ENCODE measurements around the gene CDC25B. TPM values are rescaled to one million over a fixed set of nuclear protein-coding genes. Genes with fewer than 3 reads are reported as not detected.

The CDC25B gene
- total RNA-seq, 3 donors from 2014 or later = 18.1 to 25.0 (median 22.0) TPM

DNA sequence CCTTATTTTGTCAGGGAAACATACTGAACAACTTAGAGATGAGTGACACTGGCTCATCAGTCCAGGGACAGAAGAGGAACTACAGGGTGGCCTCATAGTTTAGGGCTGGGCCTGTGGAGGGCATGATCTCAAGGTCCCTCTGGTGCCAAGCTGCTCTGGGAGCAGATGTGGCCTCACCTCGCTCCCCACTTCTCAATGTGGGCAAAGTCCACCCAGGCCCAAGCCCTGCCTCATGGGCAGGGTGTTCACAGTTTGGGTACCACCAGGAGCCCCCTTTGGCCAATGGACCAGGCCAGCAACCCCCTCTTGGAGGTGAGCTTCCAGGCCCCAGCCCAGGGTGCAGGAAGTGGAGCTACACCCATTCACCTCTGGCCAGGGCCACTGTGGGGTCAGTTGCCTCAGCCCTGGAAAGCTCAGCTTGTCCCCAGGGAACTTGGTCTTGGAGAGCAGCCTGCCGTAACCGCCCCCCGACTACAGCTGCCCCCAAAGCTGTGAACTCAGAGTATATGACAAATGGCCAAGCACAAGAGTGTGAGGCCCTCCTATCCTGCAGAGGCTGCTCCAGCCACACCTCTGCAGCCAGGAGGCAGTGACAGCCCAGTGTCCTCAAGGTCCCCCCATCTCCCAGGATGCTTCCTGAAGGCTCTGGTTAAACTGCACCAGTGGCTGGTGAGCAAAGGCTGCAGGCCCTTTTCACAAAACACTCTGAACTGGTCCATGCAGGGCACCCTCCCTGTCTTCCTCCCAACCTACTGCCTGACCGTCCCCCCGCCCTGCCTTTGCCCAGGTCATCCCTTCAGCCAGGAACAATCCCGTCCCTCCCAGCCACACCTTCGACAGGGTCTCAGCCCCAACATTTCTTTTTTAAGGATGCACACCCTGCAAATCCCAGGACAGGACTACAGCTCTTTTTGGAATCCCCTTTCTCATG, 32.2 kb upstream of the CDC25B start:
- TF ChIP-seq POLR2A (IDR thresholded peaks at IDR 0.05) (no peak), POLR2AphosphoS5 (IDR thresholded peaks at IDR 0.05) (no peak)
- TF ChIP-seq, protein P1, sequence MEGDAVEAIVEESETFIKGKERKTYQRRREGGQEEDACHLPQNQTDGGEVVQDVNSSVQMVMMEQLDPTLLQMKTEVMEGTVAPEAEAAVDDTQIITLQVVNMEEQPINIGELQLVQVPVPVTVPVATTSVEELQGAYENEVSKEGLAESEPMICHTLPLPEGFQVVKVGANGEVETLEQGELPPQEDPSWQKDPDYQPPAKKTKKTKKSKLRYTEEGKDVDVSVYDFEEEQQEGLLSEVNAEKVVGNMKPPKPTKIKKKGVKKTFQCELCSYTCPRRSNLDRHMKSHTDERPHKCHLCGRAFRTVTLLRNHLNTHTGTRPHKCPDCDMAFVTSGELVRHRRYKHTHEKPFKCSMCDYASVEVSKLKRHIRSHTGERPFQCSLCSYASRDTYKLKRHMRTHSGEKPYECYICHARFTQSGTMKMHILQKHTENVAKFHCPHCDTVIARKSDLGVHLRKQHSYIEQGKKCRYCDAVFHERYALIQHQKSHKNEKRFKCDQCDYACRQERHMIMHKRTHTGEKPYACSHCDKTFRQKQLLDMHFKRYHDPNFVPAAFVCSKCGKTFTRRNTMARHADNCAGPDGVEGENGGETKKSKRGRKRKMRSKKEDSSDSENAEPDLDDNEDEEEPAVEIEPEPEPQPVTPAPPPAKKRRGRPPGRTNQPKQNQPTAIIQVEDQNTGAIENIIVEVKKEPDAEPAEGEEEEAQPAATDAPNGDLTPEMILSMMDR (IDR thresholded peaks at IDR 0.05) = no peak
- H3K4me1 ChIP-seq = no peaks in the 10 kb centered on the region
- no peaks in the 10 kb centered on the region for H3K9me3 ChIP-seq
- H3K27ac ChIP-seq = peak overlapping the region in 1 of 2 donors; percentile 38
- intact Hi-C loops (cut with DNase I; ENCODE audit: low total_unique reads) = no loop called here
- no peaks in the 10 kb centered on the region for H3K27me3 ChIP-seq
- no peak overlapping the region for H3K4me3 ChIP-seq
- no peaks in the 10 kb centered on the region for H3K36me3 ChIP-seq
- DNase-seq (ENCODE audit: low spot score in 2 of 2) = no peak

DNA sequence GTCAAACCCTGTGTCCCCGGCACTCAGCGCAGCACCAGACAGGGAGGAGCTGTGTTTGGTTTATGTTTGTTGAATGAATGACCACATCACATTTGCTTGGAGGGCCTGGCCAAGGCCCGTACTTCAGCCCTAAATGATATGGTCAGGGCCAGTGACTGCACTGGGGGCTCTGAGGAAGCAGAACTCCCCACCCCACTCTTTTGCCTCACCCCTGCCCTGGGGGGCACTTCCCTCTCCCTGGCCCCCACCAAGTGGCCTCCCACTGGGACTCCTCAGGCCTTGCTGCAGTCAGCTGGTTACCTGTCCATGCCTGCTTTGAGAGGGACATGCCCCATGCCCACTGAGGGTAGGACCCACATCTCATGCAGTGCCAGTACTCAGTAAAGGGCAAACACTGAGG, 31.5 kb upstream of the CDC25B start:
- H3K4me1 ChIP-seq = no peaks in the 10 kb centered on the region
- no peaks in the 10 kb centered on the region for H3K36me3 ChIP-seq
- intact Hi-C loops (cut with DNase I; ENCODE audit: low total_unique reads) = loop anchor here (1.0 kb wide), 1 partner anchor 24 kb away; no protein-coding TSS in a partner anchor
- H3K27me3 ChIP-seq = no peaks in the 10 kb centered on the region
- DNase-seq (ENCODE audit: low spot score in 2 of 2) = no peak
- no peaks in the 10 kb centered on the region for H3K9me3 ChIP-seq
- no peak for TF ChIP-seq POLR2AphosphoS5 (IDR thresholded peaks at IDR 0.05)
- TF ChIP-seq POLR2A (IDR thresholded peaks at IDR 0.05) = no peak
- TF ChIP-seq, protein P1 (IDR thresholded peaks at IDR 0.05) = no peak
- H3K4me3 ChIP-seq = no peak overlapping the region
- H3K27ac ChIP-seq = peak overlapping the region in 1 of 2 donors; percentile 12

DNA sequence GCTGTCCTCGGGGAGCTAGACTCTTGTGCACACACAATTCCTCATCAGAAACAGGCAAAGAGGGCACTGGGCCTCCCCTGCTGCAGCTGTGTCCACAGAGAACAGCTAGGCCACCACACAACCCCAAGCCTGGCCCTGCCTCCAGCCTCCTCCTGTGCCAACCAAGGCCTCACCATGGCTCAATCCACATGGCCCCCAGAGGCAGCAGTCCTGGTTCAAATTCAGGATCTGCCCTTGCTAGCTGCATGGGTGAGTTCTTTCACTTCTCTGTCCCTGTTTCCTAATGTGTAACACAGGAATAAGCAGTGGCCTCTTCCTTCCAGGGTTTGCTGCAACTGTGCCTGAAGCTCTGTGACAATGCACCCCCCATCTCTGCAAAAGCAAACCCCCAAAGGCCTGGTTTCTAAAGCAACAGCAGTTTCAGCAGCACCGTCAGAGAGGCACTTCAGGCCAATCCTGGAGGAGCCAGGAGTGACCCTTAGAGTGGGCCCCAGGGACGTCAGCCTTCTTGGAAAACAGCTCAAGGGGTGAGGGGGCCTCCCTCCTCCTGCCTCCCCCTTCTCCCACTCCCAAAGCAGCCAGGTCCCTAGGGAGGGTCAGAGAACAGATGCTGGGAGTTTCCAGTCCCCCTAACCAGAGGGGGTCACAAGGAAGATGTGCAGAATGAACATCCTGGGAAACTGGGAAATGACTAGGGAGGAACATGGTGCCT, 30.8 kb upstream of the CDC25B start:
- TF ChIP-seq POLR2A (IDR thresholded peaks at IDR 0.05) (no peak), POLR2AphosphoS5 (IDR thresholded peaks at IDR 0.05) (no peak)
- TF ChIP-seq, protein P1 (IDR thresholded peaks at IDR 0.05) = no peak
- no peaks in the 10 kb centered on the region for H3K27me3 ChIP-seq
- no peaks in the 10 kb centered on the region for H3K36me3 ChIP-seq
- H3K4me3 ChIP-seq = no peak overlapping the region
- DNase-seq (ENCODE audit: low spot score in 2 of 2) = no peak
- intact Hi-C loops (cut with DNase I; ENCODE audit: low total_unique reads) = loop anchor here (1.0 kb wide), 1 partner anchor 23 kb away; no protein-coding TSS in a partner anchor
- peak overlapping the region in 1 of 2 donors; percentile 96 for H3K27ac ChIP-seq
- H3K4me1 ChIP-seq = no peaks in the 10 kb centered on the region
- no peaks in the 10 kb centered on the region for H3K9me3 ChIP-seq

DNA sequence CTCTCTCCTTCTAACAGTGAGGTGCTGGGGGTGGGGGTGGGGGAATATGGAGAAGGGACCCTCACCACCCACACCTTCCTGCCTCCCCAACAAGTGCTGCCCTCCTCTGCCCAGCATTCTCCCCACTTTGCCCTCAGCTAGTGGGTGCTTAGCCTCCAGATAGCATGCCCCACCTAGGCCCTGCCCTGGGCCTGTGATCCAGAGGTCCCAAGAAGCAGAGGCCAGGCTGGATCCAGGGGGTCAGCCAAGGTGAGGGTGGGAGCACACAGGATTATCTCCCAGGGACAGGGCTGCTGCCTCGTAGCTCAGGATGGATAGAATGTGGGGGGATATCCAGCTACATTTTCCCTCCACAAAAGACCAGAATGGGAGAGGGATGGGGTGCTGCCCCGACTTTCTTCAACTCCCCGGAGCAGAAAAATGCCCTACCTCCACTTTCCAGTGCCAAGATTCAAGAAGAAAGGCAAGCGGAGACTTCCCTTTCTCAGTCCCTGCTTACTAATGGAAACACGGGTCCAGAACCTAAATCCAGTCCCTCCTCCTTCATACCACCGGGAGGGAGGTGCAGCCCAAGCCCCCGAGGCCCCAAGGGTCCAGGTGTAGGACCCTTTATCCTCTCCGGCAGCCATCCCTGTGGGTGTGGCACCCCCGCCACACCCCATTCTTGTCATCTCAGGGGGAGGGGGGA, 29.5 kb upstream of the CDC25B start:
- Histone ChIP-seq H3K4me1 (no peaks in the 10 kb centered on the region), H3K36me3 (no peaks in the 10 kb centered on the region), H3K27me3 (no peaks in the 10 kb centered on the region), H3K27ac (peak overlapping the region; percentile 96), H3K9me3 (no peaks in the 10 kb centered on the region), H3K4me3 (peak overlapping the region; percentile 69 to 88 (median 79))
- intact Hi-C loops (cut with DNase I; ENCODE audit: low total_unique reads) = no loop called here
- no peak for TF ChIP-seq POLR2AphosphoS5 (IDR thresholded peaks at IDR 0.05)
- no peak for DNase-seq (ENCODE audit: low spot score in 2 of 2)

DNA sequence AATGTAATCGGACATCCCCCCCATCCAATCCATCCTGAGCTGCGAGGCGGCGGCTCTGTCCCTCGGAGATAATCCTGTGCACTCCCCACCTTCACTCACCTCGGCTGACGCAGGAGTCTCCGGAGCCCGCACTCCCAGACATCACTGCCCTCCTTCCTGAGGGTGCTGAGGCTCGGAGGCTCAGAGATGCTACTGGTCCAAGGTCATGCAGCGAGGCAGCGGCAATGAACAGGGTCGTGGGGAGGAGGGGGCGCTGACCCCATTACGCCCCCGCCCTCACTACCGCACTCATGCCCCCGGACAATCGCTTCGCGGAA, 29.0 kb upstream of the CDC25B start:
- Histone ChIP-seq H3K4me1 (no peaks in the 10 kb centered on the region), H3K9me3 (no peaks in the 10 kb centered on the region), H3K36me3 (no peaks in the 10 kb centered on the region), H3K27ac (peak overlapping the region; percentile 96), H3K4me3 (peak overlapping the region; percentile 69 to 88 (median 79)), H3K27me3 (no peaks in the 10 kb centered on the region)
- intact Hi-C loops (cut with DNase I; ENCODE audit: low total_unique reads) = no loop called here
- no peak for DNase-seq (ENCODE audit: low spot score in 2 of 2)
- TF ChIP-seq POLR2AphosphoS5 (IDR thresholded peaks at IDR 0.05) (no peak), POLR2A (IDR thresholded peaks at IDR 0.05) (no peak)
- TF ChIP-seq, protein P1 (IDR thresholded peaks at IDR 0.05) = no peak

All from breast epithelium (tissue), 4 donors.